Activated T-helper 2 cell treated with anti-CD3 and anti-CD28 coated beads, Interferon-gamma antibody, Interleukin-2, Interleukin-4, amounts not matched to agents 10 μg/mL and 5 μg/mL and 100 μg/mL, durations not matched to agents 14 hours and 24 hours and 36 hours (primary cell): ENCODE measurements around the gene DRC1. TPM values are rescaled to one million over a fixed set of nuclear protein-coding genes. Genes with fewer than 3 reads are reported as not detected.
A peak's percentile ranks its signal among the peaks of the same experiment; 100 is the strongest.
"Not testable (repeated sequence)": the region's sequence is repeated elsewhere in the genome, so short reads cannot be mapped to it uniquely, and the experiment has no call there.

Source experiments
- DNase-seq: peaks from one replicate; pipeline ENCODE4 v3.0.0; 2021; ENCODE audit warnings: low spot score
- H3K27ac Mint-ChIP-seq: one replicate; pipeline ENCODE4 v1.8.0; 2021; ENCODE audit warnings: mixed read lengths
- H3K27me3 Mint-ChIP-seq: one replicate; pipeline ENCODE4 v1.8.0; 2021; ENCODE audit warnings: low read depth, mixed read lengths
- H3K36me3 Mint-ChIP-seq: one replicate; pipeline ENCODE4 v1.8.0; 2021; ENCODE audit warnings: low read depth, mixed read lengths
- H3K4me1 Mint-ChIP-seq: one replicate; pipeline ENCODE4 v1.8.0; 2021; ENCODE audit warnings: low read depth, mixed read lengths
- H3K4me3 Mint-ChIP-seq: one replicate; pipeline ENCODE4 v1.8.0; 2021; ENCODE audit warnings: low read depth, mild to moderate bottlenecking, moderate library complexity, mixed read lengths
- H3K9me3 Mint-ChIP-seq: one replicate; pipeline ENCODE4 v1.8.0; 2021; ENCODE audit warnings: mixed read lengths
- intact Hi-C: fragments of 100-400 bp; cut with micrococcal nuclease; formaldehyde crosslinking; loops from one replicate; pipeline ENCODE4 v1.15.1; 2023
- total RNA-seq: library from RNA; stranded (reverse); gene quantifications from 2 replicates; pipeline ENCODE4 v1.2.3, GENCODE V29; 2022

The DRC1 gene
- total RNA-seq, 1 donor from 2014 or later = not detected

- H3K4me3 Mint-ChIP-seq, H3K27me3 Mint-ChIP-seq, H3K4me1 Mint-ChIP-seq, intact Hi-C loops, H3K27ac Mint-ChIP-seq, DNase-seq, H3K9me3 Mint-ChIP-seq: not testable (repeated sequence)
- H3K36me3 Mint-ChIP-seq = peaks cover 70% of the 10 kb centered on the region
Measured at GRCh38 chr2:26370909-26371308, 30.8 kb upstream of the DRC1 start.

- intact Hi-C loops = no loop called here
- Mint-ChIP-seq H3K4me3 (no peak overlapping the region), H3K9me3 (no peaks in the 10 kb centered on the region), H3K27me3 (no peaks in the 10 kb centered on the region), H3K4me1 (peaks cover 12% of the 10 kb centered on the region), H3K27ac (peak overlapping the region; percentile 38), H3K36me3 (peaks cover 69% of the 10 kb centered on the region)
- DNase-seq = no peak
Measured at GRCh38 chr2:26376799-26377198, 24.9 kb upstream of the DRC1 start.

GRCh38 chr2:26380281-26380680 lies 21.4 kb upstream of the DRC1 start:
- Mint-ChIP-seq H3K9me3 (no peaks in the 10 kb centered on the region), H3K36me3 (peaks cover 69% of the 10 kb centered on the region), H3K27ac (no peak overlapping the region), H3K4me3 (no peak overlapping the region), H3K4me1 (peaks cover 20% of the 10 kb centered on the region), H3K27me3 (no peaks in the 10 kb centered on the region)
- DNase-seq = no peak
- intact Hi-C loops = no loop called here

GRCh38 chr2:26382564-26382963 lies 19.2 kb upstream of the DRC1 start:
- intact Hi-C loops = no loop called here
- no peaks in the 10 kb centered on the region for H3K27me3 Mint-ChIP-seq
- peaks cover 70% of the 10 kb centered on the region for H3K36me3 Mint-ChIP-seq
- no peak overlapping the region for H3K27ac Mint-ChIP-seq
- H3K9me3 Mint-ChIP-seq = no peaks in the 10 kb centered on the region
- H3K4me1 Mint-ChIP-seq = peaks cover 11% of the 10 kb centered on the region
- no peak overlapping the region for H3K4me3 Mint-ChIP-seq
- no peak for DNase-seq

- Mint-ChIP-seq H3K27ac (peak overlapping the region; percentile 4), H3K9me3 (no peaks in the 10 kb centered on the region), H3K36me3 (peaks cover 68% of the 10 kb centered on the region), H3K4me3 (no peak overlapping the region), H3K4me1 (peaks cover 14% of the 10 kb centered on the region), H3K27me3 (no peaks in the 10 kb centered on the region)
- no peak for DNase-seq
- intact Hi-C loops = no loop called here
Measured at GRCh38 chr2:26384183-26384582, 17.5 kb upstream of the DRC1 start.

- no peak for DNase-seq
- H3K27me3 Mint-ChIP-seq = no peaks in the 10 kb centered on the region
- H3K36me3 Mint-ChIP-seq = peaks cover 69% of the 10 kb centered on the region
- H3K9me3 Mint-ChIP-seq = no peaks in the 10 kb centered on the region
- peaks cover 15% of the 10 kb centered on the region for H3K4me1 Mint-ChIP-seq
- no peak overlapping the region for H3K27ac Mint-ChIP-seq
- intact Hi-C loops = no loop called here
- no peak overlapping the region for H3K4me3 Mint-ChIP-seq
Measured at GRCh38 chr2:26384597-26384996, 17.1 kb upstream of the DRC1 start.

- intact Hi-C loops = no loop called here
- Mint-ChIP-seq H3K27ac (no peak overlapping the region), H3K36me3 (peaks cover 69% of the 10 kb centered on the region), H3K4me3 (no peak overlapping the region), H3K9me3 (no peaks in the 10 kb centered on the region), H3K4me1 (peaks cover 13% of the 10 kb centered on the region), H3K27me3 (no peaks in the 10 kb centered on the region)
- DNase-seq = no peak
Measured at GRCh38 chr2:26387189-26387588, 14.5 kb upstream of the DRC1 start.

GRCh38 chr2:26394694-26395093 lies 7.0 kb upstream of the DRC1 start:
- no peaks in the 10 kb centered on the region for H3K9me3 Mint-ChIP-seq
- no peak overlapping the region for H3K4me3 Mint-ChIP-seq
- DNase-seq = no peak
- peaks cover 21% of the 10 kb centered on the region for H3K4me1 Mint-ChIP-seq
- H3K36me3 Mint-ChIP-seq = peaks cover 42% of the 10 kb centered on the region
- no peak overlapping the region for H3K27ac Mint-ChIP-seq
- intact Hi-C loops = no loop called here
- no peaks in the 10 kb centered on the region for H3K27me3 Mint-ChIP-seq

GRCh38 chr2:26395394-26395793 lies 6.3 kb upstream of the DRC1 start:
- no peak overlapping the region for H3K4me3 Mint-ChIP-seq
- H3K9me3 Mint-ChIP-seq = no peaks in the 10 kb centered on the region
- H3K36me3 Mint-ChIP-seq = peaks cover 36% of the 10 kb centered on the region
- peaks cover 21% of the 10 kb centered on the region for H3K4me1 Mint-ChIP-seq
- H3K27ac Mint-ChIP-seq = no peak overlapping the region
- intact Hi-C loops = no loop called here
- DNase-seq = no peak
- H3K27me3 Mint-ChIP-seq = no peaks in the 10 kb centered on the region

GRCh38 chr2:26396734-26397298 lies 4.9 kb upstream of the DRC1 start:
- Mint-ChIP-seq H3K4me3 (no peak overlapping the region), H3K27ac (no peak overlapping the region), H3K4me1 (peaks cover 17% of the 10 kb centered on the region), H3K9me3 (no peaks in the 10 kb centered on the region), H3K36me3 (peaks cover 26% of the 10 kb centered on the region), H3K27me3 (peaks cover 3% of the 10 kb centered on the region)
- intact Hi-C loops = no loop called here
- DNase-seq = no peak

GRCh38 chr2:26399771-26400376 lies 1.8 kb upstream of the DRC1 start:
- intact Hi-C loops = no loop called here

GRCh38 chr2:26400723-26401122 lies 997 bp upstream of the DRC1 start:
- no peak overlapping the region for H3K4me3 Mint-ChIP-seq
- intact Hi-C loops = no loop called here
- no peaks in the 10 kb centered on the region for H3K9me3 Mint-ChIP-seq
- peaks cover 15% of the 10 kb centered on the region for H3K4me1 Mint-ChIP-seq
- DNase-seq = no peak
- peaks cover 10% of the 10 kb centered on the region for H3K27me3 Mint-ChIP-seq
- peaks cover 12% of the 10 kb centered on the region for H3K36me3 Mint-ChIP-seq
- no peak overlapping the region for H3K27ac Mint-ChIP-seq

More at GRCh38 chr2:26399771-26400376, 1.8 kb upstream of the DRC1 start:
- Mint-ChIP-seq H3K9me3 (no peaks in the 10 kb centered on the region), H3K27ac (no peak overlapping the region), H3K4me1 (peaks cover 15% of the 10 kb centered on the region), H3K36me3 (peaks cover 13% of the 10 kb centered on the region), H3K4me3 (no peak overlapping the region), H3K27me3 (peaks cover 6% of the 10 kb centered on the region)
- no peak for DNase-seq

- H3K27me3 Mint-ChIP-seq = peaks cover 17% of the 10 kb centered on the region
- no peaks in the 10 kb centered on the region for H3K36me3 Mint-ChIP-seq
- H3K27ac Mint-ChIP-seq = no peak overlapping the region
- no peak for DNase-seq
- H3K4me1 Mint-ChIP-seq = peaks cover 9% of the 10 kb centered on the region
- intact Hi-C loops = no loop called here
- no peaks in the 10 kb centered on the region for H3K9me3 Mint-ChIP-seq
- H3K4me3 Mint-ChIP-seq = no peak overlapping the region
Measured at GRCh38 chr2:26407526-26407925, 5.8 kb downstream of the DRC1 start.
